Fibroblast of the conjunctiva (primary cell): Measurements from ENCODE around the gene PIGK.

ENCODE experiments used
- DNase-seq: peaks from one replicate; pipeline ENCODE4 v3.0.0-alpha.2; 2010; ENCODE audit warnings: low read depth

Gene PIGK

DNA sequence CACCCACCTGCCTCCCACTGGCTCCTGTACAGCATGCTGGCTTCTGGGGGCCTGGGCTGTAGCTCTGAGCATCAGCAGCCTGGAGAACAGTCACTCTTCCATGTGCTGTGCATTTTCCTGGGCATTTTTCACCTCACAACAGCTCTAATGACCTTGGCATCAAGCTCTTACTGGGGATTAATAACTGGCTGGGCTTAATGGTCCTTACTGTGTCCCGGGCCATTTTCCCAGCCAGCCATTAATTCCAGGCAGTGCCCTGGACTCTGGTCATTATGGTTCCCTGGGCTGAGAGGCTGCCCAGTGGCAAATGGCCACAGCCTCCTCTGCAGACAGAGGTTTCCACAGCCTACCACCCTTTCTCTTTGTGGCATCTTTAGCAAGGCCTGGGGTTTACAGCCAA is 180.1 kb downstream of the PIGK start:
- no peak for DNase-seq
